PC-3 (cell line): Measurements from ENCODE around the gene SLC25A6.

Experiments
- CTCF ChIP-seq: fragments of 300-600 bp; sonication (generic); conservative IDR thresholded peaks from 2 replicates; pipeline ENCODE4 v1.5.1; 2017; ENCODE audit warnings: antibody characterized with exemption, low read depth, mild to moderate bottlenecking, low read length
- EZH2 ChIP-seq: fragments of 300-600 bp; sonication (generic); IDR thresholded peaks from one replicate; pipeline ENCODE4 v1.6.1; 2017; ENCODE audit warnings: antibody characterized with exemption, mild to moderate bottlenecking, low read length; ENCODE audit not compliant: unreplicated experiment

- TF ChIP-seq CTCF: no peak
- no peak for TF ChIP-seq EZH2
Observed at GRCh38 chrX:1392376-1393068, 609 bp upstream of the SLC25A6 start.
